ENCODE results near the gene MYL10. TPM values are rescaled to one million over a fixed set of nuclear protein-coding genes. Genes with fewer than 3 reads are reported as not detected.
"Not testable (repeated sequence)": the region's sequence is repeated elsewhere in the genome, so short reads cannot be mapped to it uniquely, and the experiment has no call there.

MYL10 gene
- total RNA-seq, 1 donor: not detected

GRCh38 chr7:101644879-101645278 is 15.8 kb upstream of the MYL10 start:
- DNase-seq (ENCODE audit: low read depth): peak; percentile 10
- TF ChIP-seq, protein P1, sequence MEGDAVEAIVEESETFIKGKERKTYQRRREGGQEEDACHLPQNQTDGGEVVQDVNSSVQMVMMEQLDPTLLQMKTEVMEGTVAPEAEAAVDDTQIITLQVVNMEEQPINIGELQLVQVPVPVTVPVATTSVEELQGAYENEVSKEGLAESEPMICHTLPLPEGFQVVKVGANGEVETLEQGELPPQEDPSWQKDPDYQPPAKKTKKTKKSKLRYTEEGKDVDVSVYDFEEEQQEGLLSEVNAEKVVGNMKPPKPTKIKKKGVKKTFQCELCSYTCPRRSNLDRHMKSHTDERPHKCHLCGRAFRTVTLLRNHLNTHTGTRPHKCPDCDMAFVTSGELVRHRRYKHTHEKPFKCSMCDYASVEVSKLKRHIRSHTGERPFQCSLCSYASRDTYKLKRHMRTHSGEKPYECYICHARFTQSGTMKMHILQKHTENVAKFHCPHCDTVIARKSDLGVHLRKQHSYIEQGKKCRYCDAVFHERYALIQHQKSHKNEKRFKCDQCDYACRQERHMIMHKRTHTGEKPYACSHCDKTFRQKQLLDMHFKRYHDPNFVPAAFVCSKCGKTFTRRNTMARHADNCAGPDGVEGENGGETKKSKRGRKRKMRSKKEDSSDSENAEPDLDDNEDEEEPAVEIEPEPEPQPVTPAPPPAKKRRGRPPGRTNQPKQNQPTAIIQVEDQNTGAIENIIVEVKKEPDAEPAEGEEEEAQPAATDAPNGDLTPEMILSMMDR (IDR thresholded peaks at IDR 0.05; ENCODE audit: insufficient read depth, low read depth, low read length): no peak
- H3K4me3 ChIP-seq (ENCODE audit: low read depth, low read length): no peak overlapping the region

- DNase-seq (ENCODE audit: low read depth); H3K4me3 ChIP-seq (ENCODE audit: low read depth, low read length): not testable (repeated sequence)
These were observed 10.0 kb upstream of the MYL10 start for GRCh38 chr7:101639127-101639526.

GRCh38 chr7:101636822-101637623 is 7.9 kb upstream of the MYL10 start:
- DNase-seq (ENCODE audit: low read depth): no peak
- TF ChIP-seq, protein P1 (IDR thresholded peaks at IDR 0.05; ENCODE audit: insufficient read depth, low read depth, low read length): no peak
- no peak overlapping the region for H3K4me3 ChIP-seq (ENCODE audit: low read depth, low read length)

DNA sequence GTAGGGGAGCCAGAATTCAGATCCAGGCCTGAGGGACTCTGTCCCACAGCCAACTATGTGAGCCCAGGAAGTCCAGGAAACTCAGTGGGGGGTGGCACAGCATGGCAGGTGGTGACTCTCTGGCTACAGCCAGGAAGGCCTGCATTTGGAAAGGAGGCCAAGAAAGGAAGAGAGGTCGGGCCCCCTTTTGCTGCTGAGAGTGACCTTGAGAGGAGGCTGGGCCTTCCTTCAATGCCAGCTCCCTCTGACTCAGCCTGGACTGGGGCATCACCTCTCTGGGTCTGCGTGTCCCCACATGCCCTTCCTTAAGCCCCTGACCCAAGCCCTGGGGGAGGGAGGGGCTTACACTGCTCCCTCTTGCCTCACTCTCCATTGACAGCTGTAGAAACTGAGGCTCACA is 6.4 kb upstream of the MYL10 start:
- no peak overlapping the region for H3K4me3 ChIP-seq (ENCODE audit: low read depth, low read length)
- DNase-seq (ENCODE audit: low read depth): no peak
- TF ChIP-seq, protein P1 (IDR thresholded peaks at IDR 0.05; ENCODE audit: insufficient read depth, low read depth, low read length): no peak

- TF ChIP-seq, protein P1 (IDR thresholded peaks at IDR 0.05; ENCODE audit: insufficient read depth, low read depth, low read length): no peak
- H3K4me3 ChIP-seq (ENCODE audit: low read depth, low read length): no peak overlapping the region
- DNase-seq (ENCODE audit: low read depth): peak; percentile 18
These were observed 5.2 kb upstream of the MYL10 start for GRCh38 chr7:101634196-101634717.

- TF ChIP-seq, protein P1 (IDR thresholded peaks at IDR 0.05; ENCODE audit: insufficient read depth, low read depth, low read length): no peak
- no peak for DNase-seq (ENCODE audit: low read depth)
- H3K4me3 ChIP-seq (ENCODE audit: low read depth, low read length): no peak overlapping the region
These were observed 4.4 kb upstream of the MYL10 start for GRCh38 chr7:101633511-101633910.

- TF ChIP-seq, protein P1 (IDR thresholded peaks at IDR 0.05; ENCODE audit: insufficient read depth, low read depth, low read length): no peak
- DNase-seq (ENCODE audit: low read depth): no peak
- H3K4me3 ChIP-seq (ENCODE audit: low read depth, low read length): no peak overlapping the region
These were observed 3.5 kb upstream of the MYL10 start for GRCh38 chr7:101632641-101633040.
